Measurements from ENCODE around the gene LCE3C.

The LCE3C gene

GRCh38 chr1:152582647-152583046, 17.4 kb upstream of the LCE3C start:
- ChIA-PET CTCF (no interaction called here), POLR2A (no interaction called here)
- H3K4me3 ChIP-seq (ENCODE audit: low read depth, low read length) = no peak overlapping the region
- no peak for TF ChIP-seq CTCF (IDR thresholded peaks at IDR 0.05; ENCODE audit: insufficient read depth, low read length, missing control alignments)
- DNase-seq (ENCODE audit: low read depth, low spot score) = no peak

- ChIA-PET CTCF (no interaction called here), POLR2A (no interaction called here)
- H3K4me3 ChIP-seq (ENCODE audit: low read depth, low read length) = no peak overlapping the region
- no peak for DNase-seq (ENCODE audit: low read depth, low spot score)
- no peak for TF ChIP-seq CTCF (IDR thresholded peaks at IDR 0.05; ENCODE audit: insufficient read depth, low read length, missing control alignments)
Observed at GRCh38 chr1:152585586-152585985, 14.4 kb upstream of the LCE3C start.

- ChIA-PET CTCF (no interaction called here), POLR2A (no interaction called here)
- DNase-seq (ENCODE audit: low read depth, low spot score) = no peak
- TF ChIP-seq CTCF (IDR thresholded peaks at IDR 0.05; ENCODE audit: insufficient read depth, low read length, missing control alignments) = no peak
- H3K4me3 ChIP-seq (ENCODE audit: low read depth, low read length) = no peak overlapping the region
Observed at GRCh38 chr1:152596986-152597385, 3.0 kb upstream of the LCE3C start.

GRCh38 chr1:152613511-152613910, 13.5 kb downstream of the LCE3C start, which contains the start of gene LCE3B:
LCE3B (plus strand) TSS chr1:152613811; CDS start chr1:152613811, 0 bp downstream.
- DNase-seq (ENCODE audit: low read depth, low spot score) = no peak
- ChIA-PET POLR2A (no interaction called here), CTCF (no interaction called here)
- no peak within 1 kb of the TSS for H3K4me3 ChIP-seq (ENCODE audit: low read depth, low read length)
- TF ChIP-seq CTCF (IDR thresholded peaks at IDR 0.05; ENCODE audit: insufficient read depth, low read length, missing control alignments) = no peak

GRCh38 chr1:152621993-152622392, 22.0 kb downstream of the LCE3C start:
- no peak overlapping the region for H3K4me3 ChIP-seq (ENCODE audit: low read depth, low read length)
- no peak for DNase-seq (ENCODE audit: low read depth, low spot score)
- TF ChIP-seq CTCF (IDR thresholded peaks at IDR 0.05; ENCODE audit: insufficient read depth, low read length, missing control alignments) = no peak
- ChIA-PET POLR2A (no interaction called here), CTCF (no interaction called here)

GRCh38 chr1:152622803-152623202, 22.8 kb downstream of the LCE3C start, which contains the start of gene LCE3A:
LCE3A (minus strand) TSS chr1:152623103; CDS start chr1:152623103, 0 bp downstream.
- no peak within 1 kb of the TSS for H3K4me3 ChIP-seq (ENCODE audit: low read depth, low read length)
- DNase-seq (ENCODE audit: low read depth, low spot score) = no peak
- ChIA-PET CTCF (no interaction called here), POLR2A (no interaction called here)
- no peak for TF ChIP-seq CTCF (IDR thresholded peaks at IDR 0.05; ENCODE audit: insufficient read depth, low read length, missing control alignments)
